Ureter (tissue), 1 donor: Measurements from ENCODE around the gene BARHL1. TPM values are rescaled to one million over a fixed set of nuclear protein-coding genes. Genes with fewer than 3 reads are reported as not detected.
"Not testable (repeated sequence)": the region's sequence is repeated elsewhere in the genome, so short reads cannot be mapped to it uniquely, and the experiment has no call there.

Experiments
- DNase-seq: peaks from one replicate; pipeline ENCODE4 v3.0.0-alpha.2; 2020; ENCODE audit warnings: low spot score
- total RNA-seq: library from RNA; stranded (reverse); gene quantifications from one replicate; pipeline ENCODE4 v1.2.4, GENCODE V29; 2023
- donor health status: DM: yes; HTN: yes; CAD: no.

The BARHL1 gene
- total RNA-seq, 1 donor from 2014 or later, result not detected

DNA sequence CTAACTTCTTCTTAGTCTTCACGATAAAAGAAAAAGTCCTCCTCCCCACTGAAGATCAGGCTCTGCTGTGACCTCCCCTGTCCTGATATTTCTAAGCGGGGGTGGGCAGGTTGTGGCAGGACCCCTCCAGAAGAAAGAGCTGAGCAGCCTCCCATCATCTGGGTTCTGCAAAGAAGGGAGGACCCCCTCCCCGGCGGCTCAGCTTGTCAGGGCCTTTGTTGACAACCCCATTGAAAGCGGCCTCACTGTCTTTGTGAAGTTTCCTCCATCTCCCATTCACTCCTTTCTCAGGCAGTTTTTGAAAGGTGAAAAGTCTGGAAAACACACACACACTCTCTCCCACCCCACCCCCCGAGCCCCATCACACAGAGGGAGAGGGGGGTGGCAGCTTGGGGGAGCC, 26.2 kb upstream of the BARHL1 start:
- no peak for DNase-seq

DNA sequence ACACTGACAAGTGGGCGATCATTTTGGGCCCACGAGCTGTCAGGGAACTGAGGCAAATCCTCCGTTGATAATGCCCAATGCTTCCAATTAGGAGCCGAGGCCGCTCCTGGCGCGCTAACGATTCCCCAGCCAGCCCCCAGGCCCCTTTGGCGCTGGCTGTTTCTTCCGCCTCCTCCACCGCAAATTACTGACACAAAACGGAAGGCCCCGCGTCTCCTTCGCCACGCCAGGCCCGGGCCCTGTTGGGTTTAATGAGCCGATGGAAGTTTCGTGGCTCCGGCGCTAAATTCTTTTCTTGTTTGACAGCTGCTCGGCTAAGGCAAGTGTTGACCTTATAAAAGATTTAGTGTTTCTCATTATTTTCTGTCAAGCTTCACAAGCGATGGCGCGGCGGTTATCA, 25.7 kb upstream of the BARHL1 start:
- DNase-seq, result no peak

DNA sequence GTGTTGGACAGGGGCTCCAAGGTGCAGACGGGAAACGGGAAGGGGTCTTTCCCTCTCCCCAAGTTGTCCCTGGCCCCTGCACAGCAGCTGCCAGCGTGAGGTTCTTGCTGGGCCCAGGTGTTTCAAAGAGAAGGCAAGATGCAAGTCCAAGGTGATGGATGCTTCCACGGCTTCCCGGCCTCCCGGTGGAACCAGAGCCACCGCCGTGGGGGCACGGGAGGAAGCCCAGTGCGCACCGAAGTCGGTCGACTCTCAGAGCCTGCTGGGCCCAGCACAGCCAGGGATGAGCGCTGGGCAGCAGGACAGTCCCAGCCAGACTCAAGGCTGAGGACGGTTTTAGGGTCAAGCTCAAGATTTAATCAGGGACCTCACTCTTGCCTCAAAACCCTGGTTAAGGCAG, 25.2 kb upstream of the BARHL1 start:
- DNase-seq, result no peak

DNA sequence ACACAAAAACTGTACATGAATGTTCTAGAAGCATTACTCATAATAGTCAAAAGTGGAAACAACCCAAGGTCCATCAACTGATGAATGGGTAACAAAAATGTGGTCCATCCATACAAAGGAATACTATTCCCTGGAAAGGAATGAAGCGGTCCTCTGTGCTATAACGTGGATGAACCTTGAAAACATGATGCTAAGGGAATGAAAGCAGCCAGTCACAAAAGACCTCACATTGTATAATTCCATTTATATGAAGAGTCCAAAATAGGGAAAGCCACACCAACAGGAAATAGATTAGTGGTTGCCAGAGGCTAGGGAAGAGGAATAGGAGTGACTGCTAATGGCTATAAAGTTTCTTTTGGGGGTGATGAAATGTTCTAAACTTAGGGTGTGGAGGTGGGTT, 22.7 kb upstream of the BARHL1 start:
- DNase-seq, result no peak

GRCh38 chr9:132560616-132561202, 21.7 kb upstream of the BARHL1 start:
- no peak for DNase-seq

GRCh38 chr9:132562306-132562573, 20.2 kb upstream of the BARHL1 start:
- no peak for DNase-seq

DNA sequence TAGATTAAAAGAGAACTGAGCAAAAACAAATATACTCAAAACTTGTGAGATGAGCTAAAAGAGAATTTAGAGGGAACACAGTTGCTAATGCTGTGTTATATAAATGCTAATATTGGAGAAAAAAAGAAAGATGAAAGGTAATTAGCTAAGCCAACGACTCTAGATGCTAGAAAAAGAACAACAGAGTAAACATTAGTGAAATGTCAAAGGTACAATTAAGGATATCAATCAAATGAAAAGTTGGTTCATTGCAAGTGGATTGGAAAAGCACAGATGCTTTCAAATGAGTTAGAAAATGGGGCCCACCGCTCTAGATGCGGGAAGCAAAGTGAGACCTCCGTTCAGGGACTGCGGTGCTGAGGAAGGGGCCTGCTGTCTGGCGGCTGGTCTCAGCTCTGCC, 17.9 kb upstream of the BARHL1 start:
- DNase-seq, result no peak

- DNase-seq, result not testable (repeated sequence)
These were observed 13.6 kb upstream of the BARHL1 start for GRCh38 chr9:132568787-132569186.

DNA sequence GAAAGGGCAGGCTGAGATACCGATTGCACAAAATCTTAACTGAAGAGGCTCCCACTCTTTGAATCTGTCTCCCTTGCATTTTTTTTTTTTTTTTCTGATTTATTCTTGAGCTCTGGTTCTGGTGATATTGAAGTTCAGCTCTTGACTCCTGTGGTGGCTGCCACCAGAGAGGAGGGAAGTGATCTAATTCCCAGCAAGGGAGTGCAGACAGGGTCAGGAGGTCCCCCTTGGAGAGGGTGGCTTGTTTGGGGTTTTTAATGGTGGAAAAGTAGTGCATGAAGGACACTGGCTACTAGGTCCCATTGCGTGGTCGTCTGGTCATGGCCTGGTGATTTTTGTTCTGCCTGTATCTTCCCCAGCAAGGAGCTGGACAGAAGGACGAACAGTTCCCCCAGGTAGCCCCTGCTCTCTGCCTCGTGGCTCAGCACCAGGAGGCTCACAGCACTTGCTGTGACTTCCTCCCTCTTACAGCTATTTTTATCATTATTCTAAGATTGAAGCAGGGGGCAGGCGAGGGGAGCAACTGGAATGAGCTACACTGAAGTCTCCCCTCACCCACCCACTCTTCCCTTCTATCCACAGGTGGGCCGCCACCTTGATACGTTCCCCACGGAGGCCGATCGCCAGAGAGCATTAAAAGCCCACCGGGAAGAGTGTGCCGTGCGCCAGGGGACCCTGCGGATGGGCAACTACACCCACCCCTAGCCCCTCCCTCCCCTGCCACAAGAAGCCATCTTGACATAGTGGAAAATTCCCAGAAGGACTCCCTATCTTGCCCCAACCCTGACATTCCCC, 10.4 kb upstream of the BARHL1 start:
- DNase-seq, result no peak

- DNase-seq, result no peak
These were observed 9.5 kb upstream of the BARHL1 start for GRCh38 chr9:132572921-132573320.

- DNase-seq, result peak; percentile 83
These were observed 7.3 kb upstream of the BARHL1 start for GRCh38 chr9:132575005-132575609.

GRCh38 chr9:132575811-132576210, 6.6 kb upstream of the BARHL1 start:
- DNase-seq, result no peak

GRCh38 chr9:132577119-132577518, 5.3 kb upstream of the BARHL1 start:
- DNase-seq, result no peak

- DNase-seq, result no peak
These were observed 4.0 kb upstream of the BARHL1 start for GRCh38 chr9:132578367-132578932.

- no peak for DNase-seq
These were observed 3.0 kb upstream of the BARHL1 start for GRCh38 chr9:132579427-132579798.

GRCh38 chr9:132582786-132583583, 579 bp downstream of the BARHL1 start:
- no peak for DNase-seq

- no peak for DNase-seq
These were observed 1.3 kb downstream of the BARHL1 start for GRCh38 chr9:132583584-132584304.

DNA sequence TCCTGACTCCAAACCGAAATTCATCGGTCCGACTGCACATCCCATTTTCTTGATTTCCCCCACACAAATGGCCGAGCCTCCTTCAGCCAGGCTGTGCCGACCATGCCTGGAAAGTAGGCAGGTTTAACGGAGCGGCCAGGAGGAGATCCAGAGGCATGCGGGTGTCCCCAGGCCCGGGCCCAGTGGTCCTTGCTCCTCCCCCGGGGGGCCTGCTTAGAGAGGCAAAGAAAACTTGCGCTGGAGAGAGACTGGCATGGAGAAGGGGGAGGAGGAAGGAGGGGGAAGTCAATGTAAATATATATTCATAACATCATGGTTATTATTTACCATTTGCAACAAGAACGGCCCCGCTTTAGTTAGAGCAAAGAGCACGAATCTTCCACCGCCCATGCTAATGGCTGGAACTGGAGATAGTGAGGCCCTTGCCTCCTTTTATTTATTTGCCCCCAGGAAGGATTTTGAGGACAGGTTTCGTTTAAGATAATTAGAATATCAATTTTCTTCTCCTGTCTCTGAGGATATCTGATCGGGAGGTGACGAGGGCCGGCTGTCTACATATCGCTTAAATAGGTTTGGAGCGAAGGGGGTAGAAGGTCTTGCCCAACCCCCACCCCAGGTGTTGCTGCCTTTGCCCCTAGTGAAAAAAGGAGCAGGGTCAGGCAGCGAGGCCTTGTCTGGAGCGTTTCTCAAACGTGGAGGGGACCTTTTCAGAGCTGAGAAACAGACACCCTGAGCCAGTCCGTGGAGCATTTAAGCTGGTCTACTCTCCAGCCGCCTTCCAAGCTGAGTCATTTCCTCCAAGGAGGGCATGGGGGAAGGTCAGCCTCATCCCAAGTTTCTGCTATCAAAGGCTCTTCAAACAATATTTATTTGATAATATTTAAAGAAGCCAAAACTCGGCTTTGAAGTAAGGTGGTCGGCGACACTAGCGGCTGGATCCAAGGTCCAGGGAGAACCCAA, 2.5 kb downstream of the BARHL1 start:
- DNase-seq, result no peak

DNA sequence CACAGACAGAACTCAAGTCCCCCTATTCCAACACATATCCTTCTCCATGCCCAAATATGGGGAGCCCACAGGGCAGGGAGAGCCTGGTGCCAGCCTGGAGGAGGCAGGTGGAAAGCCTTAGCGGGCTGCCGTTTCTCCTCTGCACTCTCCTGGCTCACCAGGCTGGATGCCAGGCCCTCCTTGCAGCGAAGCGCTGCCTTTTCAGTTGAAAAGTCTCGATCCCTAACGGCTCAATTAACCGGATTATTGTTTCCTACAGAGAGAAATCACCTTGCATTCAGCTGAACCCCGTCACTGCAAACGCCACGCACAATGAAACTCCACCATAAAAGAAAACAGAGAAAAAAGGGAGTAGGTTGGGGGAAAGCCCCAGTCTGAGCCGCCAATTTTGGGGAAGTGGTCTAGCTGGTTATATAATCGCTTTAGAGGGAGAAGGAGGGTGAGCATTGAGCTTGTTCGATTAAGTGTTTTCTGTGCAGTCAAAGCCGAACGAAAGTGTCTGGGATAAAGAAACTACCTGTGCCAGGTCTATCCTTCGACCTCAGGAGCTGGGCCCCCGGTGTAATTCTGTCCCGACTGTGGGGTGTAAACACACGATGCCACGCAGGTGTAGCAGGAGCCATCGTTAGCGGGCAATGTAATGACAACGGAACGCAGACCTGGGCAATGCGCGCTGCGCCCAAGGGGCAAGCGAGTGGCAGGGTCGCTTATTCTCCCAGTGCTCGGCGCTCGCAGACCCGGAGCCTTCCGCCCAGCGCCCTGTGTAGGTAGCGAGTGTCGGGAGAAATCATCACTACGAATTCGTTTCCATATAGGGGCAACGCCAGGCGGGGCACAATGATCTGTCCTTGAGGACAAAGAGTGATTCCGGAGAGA, 3.8 kb downstream of the BARHL1 start:
- no peak for DNase-seq
